LNCAP (cell line): ENCODE results near the gene ENO2.

Experiments
- CTCF ChIP-seq: fragments of 450-650 bp; IDR thresholded peaks from 2 replicates; pipeline ENCODE4 v1.5.1; 2017; ENCODE audit warnings: mild to moderate bottlenecking

ENO2 gene

GRCh38 chr12:6899837-6900519, 14.4 kb upstream of the ENO2 start:
- no peak for TF ChIP-seq CTCF

DNA sequence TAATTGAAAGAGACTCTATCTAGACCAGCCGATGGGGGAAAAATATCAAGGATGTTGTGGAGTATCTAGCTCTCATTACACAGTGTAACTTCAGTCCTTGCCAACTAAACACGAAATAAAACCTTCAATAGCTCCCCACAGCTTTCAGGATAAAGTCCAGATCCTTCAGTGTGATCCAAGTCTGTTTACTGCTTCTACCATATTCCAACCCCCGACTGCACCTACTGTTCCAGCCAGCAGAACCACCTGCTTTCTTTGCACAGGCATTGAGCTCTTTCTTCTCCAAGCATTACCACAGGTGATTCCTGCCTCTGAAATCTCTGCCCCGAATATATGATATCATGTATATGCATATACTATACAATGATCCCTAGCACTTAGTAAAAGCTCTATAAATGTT, 11.9 kb upstream of the ENO2 start:
- no peak for TF ChIP-seq CTCF

DNA sequence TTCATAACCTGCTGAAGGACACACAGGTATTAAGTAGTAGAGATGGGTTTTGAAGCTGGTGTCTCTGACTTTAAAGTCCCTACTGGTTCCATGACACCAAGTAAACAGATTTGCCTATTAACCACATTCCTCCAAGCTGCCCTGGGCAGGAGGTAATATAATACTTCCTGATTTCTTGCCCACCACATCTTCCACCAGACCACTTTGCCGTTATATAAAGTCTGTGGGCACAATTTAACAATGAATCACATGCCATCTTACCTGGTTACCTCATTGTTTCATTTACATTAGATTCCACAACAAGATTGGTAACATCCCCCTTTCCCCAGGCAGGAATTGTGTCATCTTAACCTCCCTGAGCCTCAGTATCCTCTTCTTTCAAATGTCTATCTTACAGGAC, 10.7 kb upstream of the ENO2 start:
- no peak for TF ChIP-seq CTCF

GRCh38 chr12:6904280-6905276, 9.8 kb upstream of the ENO2 start, which contains the start of gene LRRC23:
Gene LRRC23 (plus strand): TSS chr12:6904822. CDS start chr12:6905634, 812 bp downstream.
- TF ChIP-seq CTCF, result no peak

DNA sequence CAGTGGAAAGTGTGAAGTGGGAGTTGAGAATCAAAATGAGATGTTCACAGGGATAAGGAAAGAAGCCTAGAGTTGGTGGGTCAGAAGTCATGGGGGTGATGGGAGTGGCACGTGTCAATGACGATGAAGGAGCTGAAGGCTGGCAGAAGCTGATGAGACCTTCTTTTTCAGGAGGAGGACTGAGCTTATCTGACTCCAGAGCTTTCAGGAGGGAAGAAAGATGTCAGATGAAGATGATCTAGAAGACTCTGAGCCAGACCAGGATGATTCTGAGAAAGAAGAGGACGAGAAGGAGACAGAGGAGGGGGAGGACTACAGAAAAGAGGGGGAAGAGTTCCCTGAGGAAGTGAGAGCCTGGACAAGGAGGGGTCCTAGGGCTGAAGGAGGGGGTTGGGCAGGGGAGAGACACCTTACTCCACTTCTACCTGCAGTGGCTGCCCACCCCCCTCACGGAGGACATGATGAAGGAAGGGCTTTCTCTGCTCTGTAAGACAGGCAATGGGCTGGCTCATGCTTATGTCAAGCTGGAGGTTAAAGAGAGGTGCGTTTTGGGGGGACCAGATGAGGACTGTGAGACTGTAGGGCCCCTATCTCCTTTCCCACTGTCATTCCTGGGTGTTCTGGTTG, 8.9 kb upstream of the ENO2 start:
- no peak for TF ChIP-seq CTCF

DNA sequence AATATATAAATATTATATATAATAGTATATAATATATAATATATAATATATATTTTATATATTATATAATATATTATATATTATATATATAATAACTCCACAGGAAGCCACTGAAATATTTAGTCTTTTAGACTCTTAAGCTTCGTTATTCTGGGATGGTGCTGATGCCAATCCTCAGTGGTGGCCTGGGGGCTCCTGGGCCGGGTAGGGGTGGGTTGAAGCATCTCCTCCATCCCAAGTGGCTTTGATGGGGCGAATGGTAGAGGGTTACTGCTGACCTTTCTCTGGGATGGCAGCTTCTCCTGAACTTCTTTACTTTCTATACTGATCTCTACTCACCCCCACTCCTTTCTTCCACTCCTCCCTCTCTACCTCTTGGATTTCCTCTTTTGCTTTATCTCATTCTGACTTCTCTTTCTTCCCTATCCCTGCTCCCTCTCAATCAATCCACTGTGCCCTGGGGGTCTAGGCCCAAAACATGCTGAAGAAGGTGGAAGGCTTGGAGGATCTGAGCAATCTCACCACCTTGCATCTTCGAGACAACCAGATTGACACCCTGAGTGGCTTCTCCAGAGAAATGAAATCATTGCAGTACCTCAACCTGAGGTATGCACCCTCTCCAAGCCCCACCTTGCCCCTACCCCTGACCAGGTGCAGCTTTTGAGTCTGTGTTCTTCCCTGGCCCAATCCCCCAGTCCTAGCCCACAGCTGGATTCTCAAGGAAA, 4.8 kb upstream of the ENO2 start:
- TF ChIP-seq CTCF, result no peak
